Activated naive CD4-positive, alpha-beta T cell treated with anti-CD3 and anti-CD28 coated beads, Interleukin-2, amount 50 U/mL, for 72 hours (primary cell): ENCODE data around the gene POLR1B. TPM values are rescaled to one million over a fixed set of nuclear protein-coding genes. Genes with fewer than 3 reads are reported as not detected.
"Not testable (repeated sequence)": the region's sequence is repeated elsewhere in the genome, so short reads cannot be mapped to it uniquely, and the experiment has no call there.

ENCODE experiments used
- ATAC-seq, 2 donors: fragments of 150-1000 bp; cut with Tn5 transposase; 2 replicates each; pipeline ENCODE4 v1.10.0; 2021; ENCODE audit warnings: mild to moderate bottlenecking in 2 of 2, moderate library complexity in 2 of 2
- DNase-seq, 2 donors: peaks; one replicate each; pipeline ENCODE4 v3.0.0; 2021 to 2022; ENCODE audit warnings: low spot score in 2 of 2
- H3K27ac Mint-ChIP-seq, 2 donors: one replicate each; pipeline ENCODE4 v1.8.0; 2022; ENCODE audit warnings: mild to moderate bottlenecking in 2 of 2, mixed read lengths in 2 of 2
- H3K36me3 Mint-ChIP-seq, 2 donors: one replicate each; pipeline ENCODE4 v1.8.0; 2022; ENCODE audit warnings: mixed read lengths in 2 of 2
- H3K9me3 Mint-ChIP-seq, 2 donors: one replicate each; pipeline ENCODE4 v1.8.0; 2022; ENCODE audit warnings: mixed read lengths in 2 of 2
- total RNA-seq, 2 donors: library from RNA; stranded (reverse); gene quantifications; one replicate each; pipeline ENCODE4 v1.2.3, GENCODE V29; 2022

POLR1B gene
- total RNA-seq, result 10 to 100 TPM; 30.0 to 50.9 TPM

- DNase-seq, result peak; percentile 73 to 88
Observed at GRCh38 chr2:112542123-112542983, at the start of gene POLR1B. POLR1B (plus strand) TSS chr2:112542465; CDS start chr2:112542495, 30 bp downstream.

GRCh38 chr2:112493048-112493447, 49.2 kb upstream of the POLR1B start:
- no peak overlapping the region for H3K27ac Mint-ChIP-seq
- ATAC-seq, result no peak
- H3K9me3 Mint-ChIP-seq, result no peaks in the 10 kb centered on the region
- H3K36me3 Mint-ChIP-seq, result peaks cover 0 to 3% of the 10 kb centered on the region in 2 donors
- no peak for DNase-seq

More at GRCh38 chr2:112542123-112542983, at the start of gene POLR1B:
- Mint-ChIP-seq H3K9me3 (no peaks in the 10 kb centered on the region), H3K36me3 (peaks cover 0 to 5% of the 10 kb centered on the region in 2 donors), H3K27ac (no peak within 1 kb of the TSS)
- peak; percentile 87 to 89 for ATAC-seq

- ATAC-seq, result no peak
- no peaks in the 10 kb centered on the region for H3K36me3 Mint-ChIP-seq
- no peaks in the 10 kb centered on the region for H3K9me3 Mint-ChIP-seq
- H3K27ac Mint-ChIP-seq, result no peak overlapping the region
- DNase-seq, result no peak
Observed at GRCh38 chr2:112493858-112494648, 48.2 kb upstream of the POLR1B start.

- Mint-ChIP-seq H3K36me3 (no peaks in the 10 kb centered on the region), H3K9me3 (no peaks in the 10 kb centered on the region), H3K27ac (no peak overlapping the region)
- DNase-seq, result no peak
- ATAC-seq, result no peak
Observed at GRCh38 chr2:112494828-112495227, 47.4 kb upstream of the POLR1B start.

- H3K9me3 Mint-ChIP-seq, H3K36me3 Mint-ChIP-seq, H3K27ac Mint-ChIP-seq, DNase-seq, ATAC-seq: not testable (repeated sequence)
Observed at GRCh38 chr2:112495878-112496277, 46.4 kb upstream of the POLR1B start.

GRCh38 chr2:112500850-112501484, 41.3 kb upstream of the POLR1B start:
- ATAC-seq, result peak; percentile 65 to 80

GRCh38 chr2:112509239-112509998, 32.8 kb upstream of the POLR1B start:
- not testable (repeated sequence) for DNase-seq, H3K36me3 Mint-ChIP-seq, ATAC-seq, H3K9me3 Mint-ChIP-seq
- H3K27ac Mint-ChIP-seq, result peak overlapping the region in 1 of 2 donors; percentile 1

More at GRCh38 chr2:112500850-112501484, 41.3 kb upstream of the POLR1B start:
- peak in 1 of 2 donors; percentile 13 for DNase-seq
- H3K27ac Mint-ChIP-seq, H3K9me3 Mint-ChIP-seq, H3K36me3 Mint-ChIP-seq: not testable (repeated sequence)

- H3K36me3 Mint-ChIP-seq, result peaks cover 5 to 30% of the 10 kb centered on the region in 2 donors
- ATAC-seq (no peak), DNase-seq (no peak)
- no peak overlapping the region for H3K27ac Mint-ChIP-seq
- H3K9me3 Mint-ChIP-seq, result no peaks in the 10 kb centered on the region
Observed at GRCh38 chr2:112516801-112517200, 25.5 kb upstream of the POLR1B start.

GRCh38 chr2:112518807-112519206, 23.5 kb upstream of the POLR1B start:
- Mint-ChIP-seq H3K27ac (no peak overlapping the region), H3K9me3 (no peaks in the 10 kb centered on the region), H3K36me3 (peaks cover 20 to 44% of the 10 kb centered on the region in 2 donors)
- DNase-seq, result no peak
- ATAC-seq, result no peak

GRCh38 chr2:112519506-112519905, 22.8 kb upstream of the POLR1B start:
- DNase-seq, result no peak
- ATAC-seq, result no peak
- peaks cover 18 to 42% of the 10 kb centered on the region in 2 donors for H3K36me3 Mint-ChIP-seq
- H3K9me3 Mint-ChIP-seq, result no peaks in the 10 kb centered on the region
- no peak overlapping the region for H3K27ac Mint-ChIP-seq

GRCh38 chr2:112520234-112520783, 22.0 kb upstream of the POLR1B start:
- Mint-ChIP-seq H3K36me3 (peaks cover 15 to 36% of the 10 kb centered on the region in 2 donors), H3K9me3 (no peaks in the 10 kb centered on the region), H3K27ac (peak overlapping the region in 1 of 2 donors; percentile 86)
- DNase-seq (no peak), ATAC-seq (no peak)

- DNase-seq, result no peak
- no peak for ATAC-seq
- H3K27ac Mint-ChIP-seq, result no peak overlapping the region
- H3K36me3 Mint-ChIP-seq, result peaks cover 21 to 43% of the 10 kb centered on the region in 2 donors
- H3K9me3 Mint-ChIP-seq, result no peaks in the 10 kb centered on the region
Observed at GRCh38 chr2:112523291-112523777, 18.9 kb upstream of the POLR1B start.

GRCh38 chr2:112524276-112524675, 18.0 kb upstream of the POLR1B start:
- H3K36me3 Mint-ChIP-seq, result peaks cover 21 to 41% of the 10 kb centered on the region in 2 donors
- ATAC-seq, DNase-seq, H3K27ac Mint-ChIP-seq, H3K9me3 Mint-ChIP-seq: not testable (repeated sequence)

- peaks cover 6 to 11% of the 10 kb centered on the region in 2 donors for H3K36me3 Mint-ChIP-seq
- DNase-seq, result no peak
- ATAC-seq, result no peak
- peak overlapping the region in 1 of 2 donors; percentile 72 for H3K27ac Mint-ChIP-seq
- no peaks in the 10 kb centered on the region for H3K9me3 Mint-ChIP-seq
Observed at GRCh38 chr2:112528541-112528940, 13.7 kb upstream of the POLR1B start.

- no peaks in the 10 kb centered on the region for H3K9me3 Mint-ChIP-seq
- H3K27ac Mint-ChIP-seq, result no peak overlapping the region
- H3K36me3 Mint-ChIP-seq, result peaks cover 6 to 11% of the 10 kb centered on the region in 2 donors
- ATAC-seq, result no peak
- no peak for DNase-seq
Observed at GRCh38 chr2:112529757-112530156, 12.5 kb upstream of the POLR1B start.

GRCh38 chr2:112530728-112531127, 11.5 kb upstream of the POLR1B start:
- peaks cover 6 to 11% of the 10 kb centered on the region in 2 donors for H3K36me3 Mint-ChIP-seq

More at GRCh38 chr2:112530728-112531127, 11.5 kb upstream of the POLR1B start:
- Mint-ChIP-seq H3K9me3 (no peaks in the 10 kb centered on the region), H3K27ac (no peak overlapping the region)
- no peak for DNase-seq
- ATAC-seq, result no peak
